ENCODE data around the gene SQSTM1.

DNA sequence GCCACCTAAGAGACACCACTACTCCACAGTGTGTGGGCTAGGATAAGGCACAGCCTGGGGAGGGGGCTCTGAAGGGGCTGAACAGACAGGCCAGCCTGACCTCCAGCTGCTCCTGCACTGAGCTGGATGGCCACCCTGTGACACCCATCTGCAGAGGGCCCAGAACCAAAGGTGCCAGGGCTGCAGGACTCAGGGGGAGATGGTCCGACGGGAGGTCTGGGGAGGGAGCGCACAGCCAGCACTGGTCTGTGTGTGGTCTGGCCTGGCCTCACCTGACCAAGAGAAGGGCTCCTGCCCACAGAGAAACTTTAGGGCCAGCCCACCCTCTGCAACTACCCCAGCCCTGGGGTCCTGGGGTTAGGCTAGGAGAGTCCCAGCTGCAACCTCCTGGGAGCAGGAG is 26.1 kb upstream of the SQSTM1 start:
- TF ChIP-seq, protein P1, sequence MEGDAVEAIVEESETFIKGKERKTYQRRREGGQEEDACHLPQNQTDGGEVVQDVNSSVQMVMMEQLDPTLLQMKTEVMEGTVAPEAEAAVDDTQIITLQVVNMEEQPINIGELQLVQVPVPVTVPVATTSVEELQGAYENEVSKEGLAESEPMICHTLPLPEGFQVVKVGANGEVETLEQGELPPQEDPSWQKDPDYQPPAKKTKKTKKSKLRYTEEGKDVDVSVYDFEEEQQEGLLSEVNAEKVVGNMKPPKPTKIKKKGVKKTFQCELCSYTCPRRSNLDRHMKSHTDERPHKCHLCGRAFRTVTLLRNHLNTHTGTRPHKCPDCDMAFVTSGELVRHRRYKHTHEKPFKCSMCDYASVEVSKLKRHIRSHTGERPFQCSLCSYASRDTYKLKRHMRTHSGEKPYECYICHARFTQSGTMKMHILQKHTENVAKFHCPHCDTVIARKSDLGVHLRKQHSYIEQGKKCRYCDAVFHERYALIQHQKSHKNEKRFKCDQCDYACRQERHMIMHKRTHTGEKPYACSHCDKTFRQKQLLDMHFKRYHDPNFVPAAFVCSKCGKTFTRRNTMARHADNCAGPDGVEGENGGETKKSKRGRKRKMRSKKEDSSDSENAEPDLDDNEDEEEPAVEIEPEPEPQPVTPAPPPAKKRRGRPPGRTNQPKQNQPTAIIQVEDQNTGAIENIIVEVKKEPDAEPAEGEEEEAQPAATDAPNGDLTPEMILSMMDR (IDR thresholded peaks at IDR 0.05; ENCODE audit: poor library complexity), result no peak
- TF ChIP-seq EZH2 (IDR thresholded peaks at IDR 0.05; ENCODE audit: borderline replicate concordance), result no peak

Data from hepatocyte (in vitro differentiated cells).